ENCODE data around the gene FMNL2.

- TF ChIP-seq, protein P1, sequence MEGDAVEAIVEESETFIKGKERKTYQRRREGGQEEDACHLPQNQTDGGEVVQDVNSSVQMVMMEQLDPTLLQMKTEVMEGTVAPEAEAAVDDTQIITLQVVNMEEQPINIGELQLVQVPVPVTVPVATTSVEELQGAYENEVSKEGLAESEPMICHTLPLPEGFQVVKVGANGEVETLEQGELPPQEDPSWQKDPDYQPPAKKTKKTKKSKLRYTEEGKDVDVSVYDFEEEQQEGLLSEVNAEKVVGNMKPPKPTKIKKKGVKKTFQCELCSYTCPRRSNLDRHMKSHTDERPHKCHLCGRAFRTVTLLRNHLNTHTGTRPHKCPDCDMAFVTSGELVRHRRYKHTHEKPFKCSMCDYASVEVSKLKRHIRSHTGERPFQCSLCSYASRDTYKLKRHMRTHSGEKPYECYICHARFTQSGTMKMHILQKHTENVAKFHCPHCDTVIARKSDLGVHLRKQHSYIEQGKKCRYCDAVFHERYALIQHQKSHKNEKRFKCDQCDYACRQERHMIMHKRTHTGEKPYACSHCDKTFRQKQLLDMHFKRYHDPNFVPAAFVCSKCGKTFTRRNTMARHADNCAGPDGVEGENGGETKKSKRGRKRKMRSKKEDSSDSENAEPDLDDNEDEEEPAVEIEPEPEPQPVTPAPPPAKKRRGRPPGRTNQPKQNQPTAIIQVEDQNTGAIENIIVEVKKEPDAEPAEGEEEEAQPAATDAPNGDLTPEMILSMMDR (IDR thresholded peaks at IDR 0.05), result no peak
- TF ChIP-seq POLR2A (IDR thresholded peaks at IDR 0.05; ENCODE audit: low read depth), result no peak
Observed at GRCh38 chr2:152584301-152584700, 249.3 kb downstream of the FMNL2 start.

All from esophagus muscularis mucosa (tissue), 3 donors.